ENCODE measurements around the gene USP16.

The USP16 gene

DNA sequence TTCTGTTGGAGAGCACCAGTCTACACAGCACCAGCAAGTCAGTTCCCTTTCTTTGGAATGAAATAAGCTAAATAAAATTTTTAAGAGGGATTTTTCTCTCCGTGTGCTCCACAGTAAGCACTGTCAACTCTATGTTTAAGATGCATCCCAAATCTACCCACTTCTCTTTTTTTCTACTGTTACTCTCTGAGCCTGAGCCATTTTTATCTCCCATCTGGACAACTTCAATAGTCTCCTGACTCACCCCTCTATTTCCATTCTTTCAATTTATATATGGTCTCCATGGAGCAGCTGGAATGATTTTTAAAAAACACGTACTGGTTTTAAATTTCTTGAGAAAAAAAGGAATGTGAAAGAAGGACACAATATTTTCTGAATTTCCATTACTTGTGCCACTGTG, 73.7 kb downstream of the USP16 start:
- TF ChIP-seq CTCF (IDR thresholded peaks at IDR 0.05; ENCODE audit: borderline replicate concordance, insufficient read depth, low read depth, low read length), result no peak
- H3K4me3 ChIP-seq (ENCODE audit: low read depth, low read length), result no peak overlapping the region

DNA sequence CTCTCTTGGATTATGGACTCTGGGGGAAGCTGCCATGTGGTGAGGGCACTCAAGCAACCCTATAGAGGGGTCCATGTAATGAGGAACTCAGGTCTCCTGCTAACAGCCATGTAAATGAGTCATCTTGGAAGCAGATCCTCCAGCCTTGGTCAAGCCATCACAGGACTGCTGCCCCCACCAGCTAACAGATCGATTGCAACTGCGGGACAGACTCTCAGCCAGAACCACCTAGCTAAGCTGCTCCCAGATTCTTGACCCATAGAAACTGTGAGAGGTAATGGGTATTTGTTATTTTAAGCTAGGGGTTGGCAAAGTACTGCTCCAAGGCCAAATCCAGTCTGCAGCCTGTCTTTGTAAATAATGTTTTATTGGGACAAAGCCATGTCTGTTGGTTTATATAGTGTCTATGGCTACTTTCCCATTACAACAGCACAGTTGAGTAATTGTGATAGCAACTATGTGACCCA, 78.4 kb downstream of the USP16 start:
- no peak overlapping the region for H3K4me3 ChIP-seq (ENCODE audit: low read depth, low read length)
- no peak for TF ChIP-seq CTCF (IDR thresholded peaks at IDR 0.05; ENCODE audit: borderline replicate concordance, insufficient read depth, low read depth, low read length)

Data from GM12875 (cell line).